Activated CD8-positive, alpha-beta T cell treated with anti-CD3 and anti-CD28 coated beads for 36 hours (primary cell): ENCODE measurements around the gene YTHDC1. TPM values are rescaled to one million over a fixed set of nuclear protein-coding genes. Genes with fewer than 3 reads are reported as not detected.

Experiments
- ATAC-seq: fragments of 200-7000 bp; cut with Tn5 transposase; one replicate; pipeline ENCODE4 v1.10.0; 2021; ENCODE audit warnings: mild to moderate bottlenecking, moderate library complexity
- CTCF ChIA-PET: fragments of 350-600 bp; sonication (Branson Sonifier 250); formaldehyde crosslinking; loops from one replicate; lab custom pipeline; 2021; ENCODE audit warnings: antibody characterized with exemption; lab: Charles Lee
- POLR2A ChIA-PET: fragments of 350-600 bp; sonication (Branson Sonifier 250); formaldehyde crosslinking; loops from one replicate; lab custom pipeline; 2021; ENCODE audit warnings: antibody characterized with exemption; lab: Charles Lee
- DNase-seq: peaks from one replicate; pipeline ENCODE4 v3.0.0-alpha.2; 2020
- H3K27ac Mint-ChIP-seq: one replicate; pipeline ENCODE4 v1.8.0; 2021; ENCODE audit warnings: mild to moderate bottlenecking, mixed read lengths
- H3K27me3 Mint-ChIP-seq: one replicate; pipeline ENCODE4 v1.8.0; 2021; ENCODE audit warnings: mixed read lengths
- H3K36me3 Mint-ChIP-seq: one replicate; pipeline ENCODE4 v1.8.0; 2021; ENCODE audit warnings: low read depth, mixed read lengths
- H3K4me1 Mint-ChIP-seq: one replicate; pipeline ENCODE4 v1.8.0; 2021; ENCODE audit warnings: low read depth, mixed read lengths
- H3K4me3 Mint-ChIP-seq: one replicate; pipeline ENCODE4 v1.8.0; 2021; ENCODE audit warnings: mild to moderate bottlenecking, moderate library complexity, mixed read lengths
- H3K9me3 Mint-ChIP-seq: one replicate; pipeline ENCODE4 v1.8.0; 2021; ENCODE audit warnings: mixed read lengths
- CTCF ChIP-seq: fragments of 200-600 bp; IDR thresholded peaks from one replicate; pipeline ENCODE4 v1.8.0; 2022; ENCODE audit warnings: antibody characterized with exemption, mild to moderate bottlenecking
- intact Hi-C: fragments of 100-400 bp; cut with micrococcal nuclease; formaldehyde crosslinking; loops from one replicate; pipeline ENCODE4 v1.10.0; 2022
- total RNA-seq, 2 experiments: library from RNA; stranded (reverse); gene quantifications; one replicate each; pipeline ENCODE4 v1.2.3, GENCODE V29; 2021

Gene YTHDC1
- total RNA-seq: 10 to 100 TPM; 74.7 to 75.4 TPM

DNA sequence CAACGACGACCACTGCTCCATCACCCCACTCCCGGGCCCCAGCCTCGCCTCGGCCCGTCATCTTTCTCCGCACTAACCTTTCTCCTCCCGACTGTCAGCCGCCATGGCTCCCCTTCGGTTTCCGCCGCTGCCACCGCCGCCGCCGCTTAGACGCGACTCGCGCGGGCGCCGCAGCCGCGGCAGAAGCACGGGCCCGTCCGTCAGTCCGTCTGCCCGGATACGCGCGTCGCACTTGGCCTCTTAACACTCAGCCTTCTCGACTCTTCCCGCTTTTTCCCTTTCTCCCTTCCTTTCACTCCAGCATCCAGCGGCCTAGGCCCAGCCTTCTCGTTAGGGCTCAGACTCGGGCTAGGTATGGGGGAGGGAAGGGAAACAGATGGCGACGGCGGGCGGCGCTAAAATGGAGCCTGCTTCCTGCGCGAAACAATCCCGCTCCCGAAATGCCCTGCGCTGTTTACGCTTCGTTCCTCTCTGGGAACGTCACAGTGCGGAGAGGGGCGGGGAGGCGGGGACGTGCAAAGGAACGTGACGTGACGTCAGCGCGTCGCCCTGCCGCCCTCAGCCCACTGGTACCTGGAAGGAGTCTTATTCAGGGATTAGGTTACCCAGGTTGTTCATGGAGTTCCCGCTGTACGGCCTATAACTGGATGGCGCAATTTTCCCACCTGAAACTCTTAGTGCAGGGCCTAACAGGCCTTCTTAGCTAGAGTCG is at the start of gene YTHDC1:
Gene YTHDC1, minus strand, starts transcription at position 442 of the 712 bp plus-strand sequence. Its CDS starts 337 bp downstream, at position 105.
- TF ChIP-seq CTCF: no peak
- CTCF ChIA-PET: interaction anchor here (1.1 to 1.2 kb wide), 2 partner anchors 26 to 78 kb away, joined by 4 read pairs; no protein-coding TSS in a partner anchor
- Mint-ChIP-seq H3K27me3 (no peaks in the 10 kb centered on the region), H3K4me3 (peak within 1 kb of the TSS; percentile 86), H3K36me3 (peaks cover 16% of the 10 kb centered on the region), H3K9me3 (no peaks in the 10 kb centered on the region), H3K27ac (peak within 1 kb of the TSS; percentile 99), H3K4me1 (peaks cover 30% of the 10 kb centered on the region)
- ATAC-seq (peak; percentile 97), DNase-seq (peak; percentile 98)
- POLR2A ChIA-PET: no interaction called here
- intact Hi-C loops: no loop called here

- Mint-ChIP-seq H3K4me1 (no peaks in the 10 kb centered on the region), H3K36me3 (no peaks in the 10 kb centered on the region), H3K4me3 (no peak overlapping the region), H3K27ac (no peak overlapping the region), H3K27me3 (no peaks in the 10 kb centered on the region), H3K9me3 (no peaks in the 10 kb centered on the region)
- ATAC-seq: no peak
- intact Hi-C loops: no loop called here
- TF ChIP-seq CTCF: no peak
- no peak for DNase-seq
- ChIA-PET CTCF (interaction anchor here (0.8 to 1.6 kb wide), 2 partner anchors 9 to 24 kb away, joined by 3 to 4 read pairs; no protein-coding TSS in a partner anchor), POLR2A (no interaction called here)
Observed at GRCh38 chr4:68399306-68399705, 49.4 kb upstream of the YTHDC1 start.

GRCh38 chr4:68396756-68397155 is 46.9 kb upstream of the YTHDC1 start:
- ChIA-PET CTCF (interaction anchor here (1.4 kb wide), 1 partner anchor 21 kb away, joined by 5 read pairs; no protein-coding TSS in a partner anchor), POLR2A (interaction anchor here (0.6 kb wide), 1 partner anchor 414 kb away, joined by 3 read pairs; no protein-coding TSS in a partner anchor)
- DNase-seq: no peak
- H3K4me3 Mint-ChIP-seq: no peak overlapping the region
- ATAC-seq: no peak
- H3K27me3 Mint-ChIP-seq: no peaks in the 10 kb centered on the region
- intact Hi-C loops: no loop called here
- H3K4me1 Mint-ChIP-seq: no peaks in the 10 kb centered on the region
- no peak overlapping the region for H3K27ac Mint-ChIP-seq
- H3K9me3 Mint-ChIP-seq: no peaks in the 10 kb centered on the region
- no peak for TF ChIP-seq CTCF
- H3K36me3 Mint-ChIP-seq: no peaks in the 10 kb centered on the region

GRCh38 chr4:68391436-68391835 is 41.5 kb upstream of the YTHDC1 start:
- ATAC-seq: no peak

More at GRCh38 chr4:68391436-68391835, 41.5 kb upstream of the YTHDC1 start:
- ChIA-PET POLR2A (no interaction called here), CTCF (interaction anchor here (0.8 kb wide), 1 partner anchor 16 kb away, joined by 5 read pairs; no protein-coding TSS in a partner anchor)
- intact Hi-C loops: no loop called here
- TF ChIP-seq CTCF: no peak
- no peak overlapping the region for H3K27ac Mint-ChIP-seq
- H3K4me1 Mint-ChIP-seq: no peaks in the 10 kb centered on the region
- no peaks in the 10 kb centered on the region for H3K27me3 Mint-ChIP-seq
- DNase-seq: no peak
- no peak overlapping the region for H3K4me3 Mint-ChIP-seq
- H3K9me3 Mint-ChIP-seq: no peaks in the 10 kb centered on the region
- no peaks in the 10 kb centered on the region for H3K36me3 Mint-ChIP-seq
